Lung (tissue), 12 donors: Measurements from ENCODE around the gene OPRM1. TPM values are rescaled to one million over a fixed set of nuclear protein-coding genes. Genes with fewer than 3 reads are reported as not detected.
A peak's percentile ranks its signal among the peaks of the same experiment; 100 is the strongest.

ENCODE experiments used
- ATAC-seq: fragments of 200-7000 bp; cut with Tn5 transposase; one replicate; pipeline ENCODE4 v1.9.1; 2020; ENCODE audit warnings: moderate number of reproducible peaks; ENCODE audit not compliant: insufficient read depth, low FRiP score
- DNase-seq, 3 donors: peaks; one replicate each; pipeline ENCODE4 v3.0.0-alpha.2; 2013 to 2017
- H3K27ac ChIP-seq, 2 donors: one replicate each; pipeline ENCODE4 v1.5.1; 2013; ENCODE audit warnings: mild to moderate bottlenecking in 2 of 2, moderate library complexity in 2 of 2, control low read depth in 1 of 2, inconsistent platforms in 1 of 2, low read depth in 1 of 2, low read length in 1 of 2
- H3K27me3 ChIP-seq, 3 donors: one replicate each; pipeline ENCODE4 v1.5.1; 2013; ENCODE audit warnings: low read length in 2 of 3; ENCODE audit not compliant: control insufficient read depth in 3 of 3, insufficient read depth in 3 of 3
- H3K36me3 ChIP-seq, 4 donors: one replicate each; pipeline ENCODE4 v1.5.1; 2013; ENCODE audit warnings: low read length in 4 of 4, mild to moderate bottlenecking in 1 of 4, moderate library complexity in 1 of 4; ENCODE audit not compliant: control insufficient read depth in 4 of 4, insufficient read depth in 4 of 4
- H3K4me1 ChIP-seq, 5 donors: one replicate each; pipeline ENCODE4 v1.5.1; 2013; ENCODE audit warnings: low read length in 5 of 5, mild to moderate bottlenecking in 2 of 5, moderate library complexity in 1 of 5; ENCODE audit not compliant: control insufficient read depth in 5 of 5, insufficient read depth in 5 of 5
- H3K4me3 ChIP-seq: one replicate; pipeline ENCODE4 v1.5.1; 2013; ENCODE audit warnings: mild to moderate bottlenecking, control low read depth, moderate library complexity
- H3K9ac ChIP-seq, 2 donors: one replicate each; pipeline ENCODE4 v1.5.1; 2013; ENCODE audit warnings: low read length in 2 of 2, control low read depth in 1 of 2; ENCODE audit not compliant: insufficient read depth in 1 of 2
- H3K9me3 ChIP-seq, 4 donors: one replicate each; pipeline ENCODE4 v1.5.1; 2013; ENCODE audit warnings: low read length in 3 of 4, mild to moderate bottlenecking in 1 of 4, moderate library complexity in 1 of 4; ENCODE audit not compliant: control insufficient read depth in 4 of 4, insufficient read depth in 3 of 4
- WGBS, 2 donors: extraction: QIAGEN DNeasy Blood & Tissue Kit; methylation state at CpG; one replicate each; pipeline ENCODE4 v1.1.7; 2013; 5-methylcytosine and 5-hydroxymethylcytosine counted together
- polyA plus RNA-seq, 2 donors: library from polyadenylated mRNA; stranded (reverse); fragments of 200-250 nt; gene quantifications; one replicate each; pipeline ENCODE4 v1.2.1, GENCODE V29; 2013
- total RNA-seq, 2 donors: library from RNA; depleted of rRNA in 1 of 2; stranded (reverse); fragments of >200 nt in 1 of 2; gene quantifications; one replicate each; pipeline ENCODE4 v1.2.1, GENCODE V29; 2014 to 2021
- TF ChIP-seq, protein P1 (sequence below): IDR thresholded peaks from 2 replicates; pipeline ENCODE4 v1.5.1; 2012; ENCODE audit warnings: mild to moderate bottlenecking; ENCODE audit errors: control extremely low read depth, extremely low read depth
- donor health status: control.
- donor health status: control.
- donor health status: Bipolar disorder and iron deficiency.
- donor health status: healthy.
- donor health status: DM: yes; HTN: yes; CAD: no.

Gene OPRM1
- total and polyA plus RNA-seq, 4 donors: not detected

DNA sequence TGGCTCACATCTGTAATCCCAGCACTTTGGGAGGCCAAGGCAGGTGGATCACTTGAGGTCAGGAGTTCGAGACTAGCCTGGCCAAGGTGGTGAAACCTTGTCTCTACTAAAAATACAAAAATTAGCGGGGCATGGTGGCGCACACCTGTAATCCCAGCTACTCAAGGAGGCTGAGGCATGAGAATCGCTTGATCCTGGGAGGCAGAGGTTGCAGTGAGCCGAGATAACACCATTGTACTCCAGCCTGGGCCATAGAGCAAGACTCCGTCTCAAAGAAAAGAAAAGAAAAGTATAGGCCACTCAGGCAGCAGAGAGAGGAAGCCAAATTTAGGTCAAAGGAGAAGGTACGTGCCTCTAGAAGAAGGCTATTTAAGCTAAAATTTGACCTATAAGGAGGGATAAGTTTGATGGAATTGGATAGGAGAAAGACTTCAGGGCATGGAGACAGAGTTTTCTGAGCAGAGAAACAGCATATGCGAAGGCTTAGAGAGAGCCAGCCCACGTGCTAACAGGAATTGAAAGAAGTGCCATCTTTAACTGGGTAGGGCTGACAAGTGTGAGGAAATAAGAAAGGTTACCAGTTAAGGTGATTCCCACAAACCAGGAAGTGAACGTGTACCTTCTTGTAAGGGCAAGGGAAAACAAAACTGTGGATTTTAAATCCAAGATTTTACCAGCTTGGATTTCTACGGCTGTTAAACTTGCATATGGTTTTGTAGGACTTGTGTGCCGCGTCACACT, 203.7 kb downstream of the OPRM1 start:
- no peak overlapping the region for H3K9ac ChIP-seq
- H3K27ac ChIP-seq: no peak overlapping the region
- H3K4me1 ChIP-seq: peaks cover 0 to 4% (median 0%) of the 10 kb centered on the region in 5 donors
- 90 to 91% methylated on average over 13 of the region's 13 CpGs for WGBS, 2 donors
- H3K36me3 ChIP-seq: no peaks in the 10 kb centered on the region
- DNase-seq: no peak
- H3K9me3 ChIP-seq: no peaks in the 10 kb centered on the region
- no peaks in the 10 kb centered on the region for H3K27me3 ChIP-seq
- ATAC-seq: no peak
- H3K4me3 ChIP-seq: no peak overlapping the region
- TF ChIP-seq, protein P1, sequence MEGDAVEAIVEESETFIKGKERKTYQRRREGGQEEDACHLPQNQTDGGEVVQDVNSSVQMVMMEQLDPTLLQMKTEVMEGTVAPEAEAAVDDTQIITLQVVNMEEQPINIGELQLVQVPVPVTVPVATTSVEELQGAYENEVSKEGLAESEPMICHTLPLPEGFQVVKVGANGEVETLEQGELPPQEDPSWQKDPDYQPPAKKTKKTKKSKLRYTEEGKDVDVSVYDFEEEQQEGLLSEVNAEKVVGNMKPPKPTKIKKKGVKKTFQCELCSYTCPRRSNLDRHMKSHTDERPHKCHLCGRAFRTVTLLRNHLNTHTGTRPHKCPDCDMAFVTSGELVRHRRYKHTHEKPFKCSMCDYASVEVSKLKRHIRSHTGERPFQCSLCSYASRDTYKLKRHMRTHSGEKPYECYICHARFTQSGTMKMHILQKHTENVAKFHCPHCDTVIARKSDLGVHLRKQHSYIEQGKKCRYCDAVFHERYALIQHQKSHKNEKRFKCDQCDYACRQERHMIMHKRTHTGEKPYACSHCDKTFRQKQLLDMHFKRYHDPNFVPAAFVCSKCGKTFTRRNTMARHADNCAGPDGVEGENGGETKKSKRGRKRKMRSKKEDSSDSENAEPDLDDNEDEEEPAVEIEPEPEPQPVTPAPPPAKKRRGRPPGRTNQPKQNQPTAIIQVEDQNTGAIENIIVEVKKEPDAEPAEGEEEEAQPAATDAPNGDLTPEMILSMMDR: no peak

DNA sequence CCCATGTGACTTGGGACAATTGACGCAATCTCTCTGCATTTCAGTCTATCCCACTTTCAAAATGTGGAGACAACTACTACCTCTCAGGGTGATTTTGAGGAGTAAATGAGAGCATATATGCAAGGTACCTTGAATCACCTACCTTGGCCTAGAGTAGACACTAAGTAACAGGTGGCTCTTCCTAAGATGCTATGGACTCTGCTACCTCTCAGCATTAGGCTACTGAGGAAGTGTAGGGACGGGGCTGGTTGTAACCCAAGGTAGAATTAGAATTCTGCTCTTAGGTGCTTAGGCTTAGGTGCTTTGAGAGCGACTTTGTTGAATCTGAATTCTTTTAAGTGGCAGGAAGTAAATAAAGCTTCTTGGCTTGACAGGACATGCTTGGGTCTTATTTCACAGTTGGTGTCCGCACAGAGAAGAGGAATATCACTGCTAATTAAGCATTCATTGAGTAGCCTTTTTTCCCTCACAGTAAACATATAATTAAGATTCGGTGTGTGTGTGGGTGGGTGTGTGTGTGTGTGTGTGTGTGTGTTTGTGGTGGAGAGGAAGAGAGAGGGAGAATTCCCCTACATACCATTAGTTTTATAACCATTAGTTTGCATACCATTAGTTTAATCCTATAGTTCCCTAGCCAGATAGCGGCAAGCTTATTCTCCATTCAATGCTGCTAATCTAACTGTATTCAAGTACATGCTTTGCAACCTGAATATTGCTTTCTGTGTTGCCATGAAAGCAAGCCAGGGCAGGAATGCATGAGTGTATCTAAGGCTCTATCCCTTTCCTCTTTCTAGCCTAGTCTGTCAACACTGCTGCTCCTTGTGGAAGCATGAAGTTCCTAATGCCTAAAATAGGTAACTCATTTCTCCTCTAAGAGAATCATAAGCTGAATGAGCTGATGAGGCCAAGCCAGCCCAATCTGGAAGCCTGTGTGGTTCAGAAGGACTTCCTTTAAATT, 205.0 kb downstream of the OPRM1 start:
- TF ChIP-seq, protein P1: no peak
- Histone ChIP-seq H3K36me3 (no peaks in the 10 kb centered on the region), H3K4me1 (peaks cover 0 to 4% (median 0%) of the 10 kb centered on the region in 5 donors), H3K9ac (no peak overlapping the region), H3K27ac (no peak overlapping the region), H3K9me3 (no peaks in the 10 kb centered on the region), H3K4me3 (no peak overlapping the region), H3K27me3 (no peaks in the 10 kb centered on the region)
- ATAC-seq (no peak), DNase-seq (peak in 1 of 3 donors; percentile 27)
- WGBS, 2 donors: 70 to 77% methylated on average over 6 of the region's 6 CpGs

DNA sequence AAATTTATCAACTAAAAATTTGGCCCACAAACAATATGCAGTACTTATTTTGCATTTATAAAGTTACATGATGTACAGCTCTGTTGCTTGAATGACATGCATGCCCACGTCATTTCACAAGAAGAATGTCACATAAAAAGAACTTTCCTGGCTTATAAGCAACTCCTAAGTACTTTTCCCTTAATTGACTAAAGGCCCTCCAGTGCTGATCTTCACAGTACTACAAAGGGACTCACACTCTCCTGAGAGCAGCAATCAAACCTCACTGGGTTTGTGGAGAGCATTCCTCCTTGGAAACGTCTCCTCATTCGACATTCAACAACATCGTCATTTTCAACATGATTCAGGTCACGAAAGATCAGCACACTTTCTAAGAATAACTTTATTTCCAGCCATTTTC, 206.5 kb downstream of the OPRM1 start:
- peaks cover 0 to 4% (median 0%) of the 10 kb centered on the region in 5 donors for H3K4me1 ChIP-seq
- no peak for ATAC-seq
- TF ChIP-seq, protein P1: no peak
- no peak overlapping the region for H3K9ac ChIP-seq
- DNase-seq: peak in 1 of 3 donors; percentile 12
- no peaks in the 10 kb centered on the region for H3K9me3 ChIP-seq
- H3K27me3 ChIP-seq: no peaks in the 10 kb centered on the region
- no peak overlapping the region for H3K27ac ChIP-seq
- WGBS, 2 donors: 42 to 60% methylated on average over 5 of the region's 5 CpGs
- no peaks in the 10 kb centered on the region for H3K36me3 ChIP-seq
- no peak overlapping the region for H3K4me3 ChIP-seq
